Measurements from ENCODE around the gene CFAP54.
A peak's percentile ranks its signal among the peaks of the same experiment; 100 is the strongest.
"Not testable (repeated sequence)": the region's sequence is repeated elsewhere in the genome, so short reads cannot be mapped to it uniquely, and the experiment has no call there.

Gene CFAP54

DNA sequence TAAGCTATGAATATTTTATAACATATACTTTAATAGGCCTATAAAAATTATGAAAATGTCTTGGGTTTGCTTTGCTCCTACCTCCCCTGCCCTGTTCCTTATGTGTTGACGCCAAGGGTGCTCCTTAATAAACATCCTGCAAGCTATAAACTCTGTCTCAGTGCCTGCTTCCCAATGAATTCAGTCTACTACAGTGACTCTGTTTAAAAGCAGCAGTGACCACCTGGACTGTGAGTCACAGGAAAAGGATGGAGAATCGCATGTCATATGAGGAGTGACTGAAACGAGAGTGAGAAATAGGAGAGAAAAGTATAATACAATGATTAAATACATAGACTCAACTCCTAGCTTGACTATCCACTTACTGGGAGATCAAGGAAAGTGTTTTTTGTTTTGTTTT is 41.1 kb upstream of the CFAP54 start:
- H3K27ac ChIP-seq = peak overlapping the region; percentile 64
- no peak for TF ChIP-seq CTCF (conservative IDR thresholded peaks at IDR 0.05)

GRCh38 chr12:96452261-96452922 is 37.0 kb upstream of the CFAP54 start:
- H3K27ac ChIP-seq = no peak overlapping the region
- TF ChIP-seq CTCF (conservative IDR thresholded peaks at IDR 0.05) = no peak

- TF ChIP-seq CTCF (conservative IDR thresholded peaks at IDR 0.05) = no peak
- H3K27ac ChIP-seq = no peak overlapping the region
Observed at GRCh38 chr12:96454396-96454795, 35.0 kb upstream of the CFAP54 start.

- H3K27ac ChIP-seq = no peak overlapping the region
- no peak for TF ChIP-seq CTCF (conservative IDR thresholded peaks at IDR 0.05)
Observed at GRCh38 chr12:96456265-96456974, 33.0 kb upstream of the CFAP54 start.

- TF ChIP-seq CTCF (conservative IDR thresholded peaks at IDR 0.05) = no peak
- H3K27ac ChIP-seq = no peak overlapping the region
Observed at GRCh38 chr12:96457191-96457930, 32.0 kb upstream of the CFAP54 start.

DNA sequence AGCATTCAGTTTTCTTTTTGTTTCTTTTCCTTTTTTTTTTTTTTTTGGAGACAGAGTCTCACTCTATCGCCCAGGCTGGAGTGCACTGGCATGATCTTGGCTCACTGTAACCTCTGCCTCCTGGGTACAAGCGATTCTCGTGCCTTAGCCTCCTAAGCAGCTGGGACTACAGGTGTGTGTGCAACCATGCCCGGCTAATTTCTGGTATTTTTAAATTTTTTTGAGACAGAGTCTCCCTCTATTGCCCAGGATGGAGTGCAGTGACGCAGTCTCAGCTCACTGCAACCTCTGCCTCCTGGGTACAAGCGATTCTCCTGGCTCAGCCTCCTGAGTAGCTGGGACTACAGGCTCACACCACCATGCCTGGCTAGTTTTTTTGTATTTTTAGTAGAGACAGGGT is 30.1 kb upstream of the CFAP54 start:
- not testable (repeated sequence) for H3K27ac ChIP-seq

- H3K27ac ChIP-seq = no peak overlapping the region
- no peak for TF ChIP-seq CTCF (conservative IDR thresholded peaks at IDR 0.05)
Observed at GRCh38 chr12:96462571-96463280, 26.7 kb upstream of the CFAP54 start.

Measured in VCaP (cell line).